GM18867 (cell line): ENCODE measurements around the gene JDP2.
"Not testable (repeated sequence)": the region's sequence is repeated elsewhere in the genome, so short reads cannot be mapped to it uniquely, and the experiment has no call there.

Experiments used
- ATAC-seq: cut with Tn5 transposase; IDR thresholded peaks from one replicate; pipeline ENCODE4 v1.9.1; 2021; ENCODE audit warnings: mild to moderate bottlenecking, moderate library complexity; ENCODE audit not compliant: unreplicated experiment

JDP2 gene, protein sequence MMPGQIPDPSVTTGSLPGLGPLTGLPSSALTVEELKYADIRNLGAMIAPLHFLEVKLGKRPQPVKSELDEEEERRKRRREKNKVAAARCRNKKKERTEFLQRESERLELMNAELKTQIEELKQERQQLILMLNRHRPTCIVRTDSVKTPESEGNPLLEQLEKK

DNA sequence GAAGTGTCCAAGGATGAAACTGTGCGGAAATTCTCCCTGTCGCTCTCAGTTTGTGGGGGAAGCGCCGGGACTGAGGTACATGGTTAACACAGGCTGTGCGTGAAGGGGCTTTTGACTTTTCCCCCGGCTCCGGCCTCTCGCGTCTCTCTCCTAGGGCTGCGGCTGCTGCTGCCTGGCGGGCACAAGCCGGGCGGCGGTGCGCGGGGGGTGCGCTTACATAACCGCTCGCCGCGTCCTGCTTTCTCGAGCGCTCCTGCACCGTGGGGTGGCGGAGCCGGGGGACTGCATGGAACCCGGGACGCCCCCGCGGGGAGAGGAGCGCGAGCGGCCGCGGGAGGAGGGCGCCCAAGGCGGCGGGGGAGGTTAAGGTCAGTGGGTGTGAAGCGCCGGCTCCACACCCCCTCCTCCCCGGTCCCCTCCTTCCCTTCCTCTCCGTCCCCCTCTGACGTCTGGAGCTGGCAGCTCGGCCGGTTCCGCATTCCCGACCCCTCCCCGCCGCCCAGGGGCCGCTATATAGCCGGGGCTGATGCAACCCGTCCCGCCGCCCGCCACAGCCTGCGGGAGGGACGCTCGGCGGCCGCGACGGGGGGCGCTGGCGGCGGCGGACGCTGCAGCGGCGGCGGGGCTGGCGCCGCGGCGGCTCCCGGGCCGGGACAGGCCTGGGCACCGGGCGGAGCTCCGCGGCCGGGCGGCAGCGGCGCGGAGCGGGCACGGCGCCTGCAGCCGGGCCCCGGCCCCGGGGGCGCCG, at the start of gene JDP2:
TSS of gene JDP2 (plus strand) at position 541 of the 748 bp plus-strand sequence. CDS start 9,899 bp downstream, outside the sequence.
- ATAC-seq, result peak; percentile 43

DNA sequence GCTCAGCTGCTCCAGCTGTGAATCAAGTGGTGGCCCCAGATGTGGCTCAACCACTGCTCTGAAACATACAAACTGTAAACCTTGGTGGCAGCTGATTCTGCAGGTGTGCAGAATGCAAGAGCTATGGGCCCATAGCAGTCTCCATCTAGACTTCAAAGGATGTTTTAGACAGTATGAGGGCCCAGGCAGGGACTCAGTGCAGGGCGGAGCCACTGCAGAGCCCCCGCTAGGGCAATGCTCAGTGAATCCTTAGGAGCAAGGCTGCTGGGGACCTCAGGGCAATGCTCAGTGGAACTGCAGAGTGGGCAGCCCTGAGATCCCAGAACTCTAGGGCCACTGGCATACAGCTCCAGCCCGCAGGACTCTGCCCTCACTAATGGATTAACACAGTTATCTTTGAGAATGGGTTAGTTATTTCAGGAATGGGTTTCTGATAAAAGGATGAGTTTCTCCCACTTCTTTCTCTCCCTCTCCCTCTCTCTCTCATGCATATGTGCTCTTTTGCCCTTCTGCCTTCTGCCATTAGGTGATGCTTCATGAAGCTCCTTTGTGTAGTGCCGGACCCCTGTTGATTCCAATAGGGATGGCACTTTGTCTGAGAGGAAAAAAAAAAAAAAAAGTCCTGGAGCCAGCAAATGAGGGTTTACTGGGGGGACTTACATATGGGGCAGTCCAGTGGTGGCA, 48.4 kb upstream of the JDP2 start:
- ATAC-seq, result no peak

DNA sequence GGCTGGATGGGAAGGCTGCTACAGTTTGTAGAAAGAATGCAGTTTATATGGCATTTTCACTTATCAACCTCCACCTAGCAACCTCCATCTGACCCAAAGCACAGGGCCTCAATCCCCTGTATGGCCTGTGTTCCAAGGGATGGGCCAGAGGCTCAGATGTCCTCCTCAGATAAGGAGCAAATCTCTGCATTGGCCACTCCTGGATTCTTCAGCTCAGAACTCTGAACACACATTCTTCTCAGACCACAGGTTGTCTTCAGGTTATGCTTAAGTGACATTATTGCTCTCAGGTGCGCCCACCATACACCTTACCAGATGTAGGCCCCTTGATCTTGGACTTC, 47.9 kb upstream of the JDP2 start:
- no peak for ATAC-seq

DNA sequence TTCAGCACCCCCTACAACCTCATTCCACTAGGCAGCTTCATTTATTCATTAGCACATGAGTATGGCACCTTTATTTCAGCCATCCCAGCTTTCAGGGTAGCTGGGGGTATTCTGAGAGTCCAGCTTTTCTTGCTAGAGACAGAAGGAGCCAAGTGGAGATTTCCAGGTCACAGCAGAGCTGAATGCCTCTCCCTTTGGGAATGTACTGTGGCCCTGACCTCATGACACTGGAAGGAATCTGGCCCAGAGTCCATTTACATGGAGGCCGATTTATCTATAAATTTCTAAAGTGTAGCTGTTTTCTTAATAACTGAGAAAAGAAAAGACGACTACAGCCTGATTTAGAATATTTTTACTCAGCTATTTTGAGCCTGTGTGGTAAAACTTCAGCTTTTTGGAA, 47.2 kb upstream of the JDP2 start:
- no peak for ATAC-seq

DNA sequence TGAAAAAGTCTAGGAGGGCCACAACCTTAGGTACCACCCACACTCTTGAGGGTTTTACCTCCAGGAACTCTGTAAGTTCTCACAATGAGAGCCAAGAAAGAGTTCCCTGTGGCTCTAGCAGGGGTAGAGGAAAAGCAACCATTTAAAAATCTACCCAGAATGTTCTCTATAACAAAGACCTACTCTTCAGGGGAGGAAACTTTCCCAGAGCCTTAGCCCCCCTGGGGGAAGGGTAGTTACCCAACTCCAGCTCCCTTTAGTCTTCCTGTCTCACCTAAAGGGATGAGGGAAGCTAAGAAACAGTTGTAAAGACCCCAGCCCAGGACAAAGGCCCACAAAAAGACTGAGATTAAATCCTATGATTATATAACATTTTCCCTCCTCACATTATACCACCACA, 46.2 kb upstream of the JDP2 start:
- ATAC-seq, result no peak

DNA sequence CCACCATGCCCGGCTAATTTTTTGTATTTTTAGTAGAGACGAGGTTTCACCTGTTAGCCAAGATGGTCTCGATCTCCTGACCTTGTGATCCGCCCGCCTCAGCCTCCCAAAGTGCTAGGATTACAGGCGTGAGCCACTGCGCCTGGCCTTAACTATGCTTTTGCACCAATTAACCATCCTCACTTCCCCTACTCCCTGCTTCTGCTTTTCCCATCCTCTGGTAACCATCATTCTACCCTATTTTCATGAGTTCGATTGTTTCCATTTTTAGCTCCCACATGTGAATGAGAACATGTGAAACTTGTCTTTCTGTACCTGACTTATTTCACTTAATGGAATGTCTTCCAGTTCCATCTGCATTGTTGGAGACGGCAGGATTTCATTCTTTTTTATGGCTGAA, 44.6 kb upstream of the JDP2 start:
- ATAC-seq, result not testable (repeated sequence)

DNA sequence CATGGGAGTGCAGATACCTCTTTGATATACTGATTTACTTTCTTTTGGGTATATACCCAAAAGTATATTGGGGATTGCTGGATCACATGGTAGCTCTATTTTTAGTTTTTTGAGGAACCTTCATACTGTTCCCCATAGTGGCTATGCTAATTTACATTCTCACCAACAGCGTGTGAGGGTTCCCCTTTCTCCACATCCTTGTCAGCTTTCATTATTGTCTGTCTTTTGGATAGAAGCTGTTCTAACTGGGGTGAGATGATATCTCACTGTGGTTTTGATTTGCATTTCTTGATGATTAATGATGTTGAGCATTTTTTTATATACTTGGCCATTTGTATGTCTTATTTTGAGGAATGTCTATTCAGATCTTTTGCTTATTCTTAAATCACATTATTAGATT, 44.1 kb upstream of the JDP2 start:
- no peak for ATAC-seq

DNA sequence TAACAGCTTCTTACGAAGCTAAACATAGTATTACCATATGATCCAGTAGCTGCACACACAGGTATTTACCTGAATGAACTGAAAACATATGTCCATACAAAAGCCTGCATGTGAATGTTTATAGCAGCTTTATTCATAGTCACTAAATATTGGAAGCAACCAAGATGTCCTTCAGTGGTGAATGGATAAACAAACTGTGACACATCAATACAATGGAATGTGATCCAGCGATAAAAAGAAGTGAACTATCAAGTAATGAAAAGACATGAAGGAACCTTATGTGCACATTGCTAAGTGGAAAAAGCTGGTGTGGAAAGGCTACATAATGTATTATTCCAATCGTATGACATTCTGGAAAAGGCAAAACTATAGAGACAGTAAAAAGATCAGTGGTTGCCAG, 38.1 kb upstream of the JDP2 start:
- ATAC-seq, result no peak

DNA sequence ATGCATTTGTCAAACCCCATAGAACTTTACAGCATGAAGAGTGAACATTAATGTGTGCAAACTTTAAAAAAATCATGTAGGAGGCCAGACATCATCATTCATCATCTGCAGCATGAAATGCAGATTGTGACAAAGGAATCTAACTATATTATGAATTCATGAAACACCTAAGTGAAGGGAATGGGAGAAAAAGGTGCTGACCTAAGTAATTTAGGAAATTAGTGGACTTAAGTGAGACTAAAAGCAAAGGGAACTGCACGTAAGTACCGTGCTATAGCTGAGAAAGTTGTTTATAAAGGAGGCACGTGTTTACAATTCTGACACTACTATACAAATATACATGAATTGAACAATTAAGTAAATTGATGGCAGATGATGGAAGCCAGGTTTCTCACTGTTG, 37.6 kb upstream of the JDP2 start:
- ATAC-seq, result no peak

DNA sequence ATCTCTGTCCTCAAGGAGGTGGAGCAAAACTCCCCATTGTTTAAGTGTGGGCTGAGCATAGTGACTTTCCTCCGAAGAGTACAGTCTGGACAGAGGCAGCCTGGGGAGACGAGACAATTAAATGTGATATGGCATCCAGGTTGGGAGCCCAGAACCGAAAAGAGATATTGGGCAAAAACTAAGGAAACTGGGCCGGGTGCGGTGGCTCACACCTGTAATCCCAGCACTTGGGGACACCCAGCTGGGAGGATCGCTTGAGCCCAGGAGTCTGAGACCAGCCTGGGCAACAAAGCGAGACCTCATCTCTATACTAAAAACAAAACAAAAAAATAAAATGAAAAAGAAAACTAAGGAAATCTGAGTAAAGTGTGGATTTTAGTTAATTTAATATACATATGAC, 35.9 kb upstream of the JDP2 start:
- no peak for ATAC-seq

DNA sequence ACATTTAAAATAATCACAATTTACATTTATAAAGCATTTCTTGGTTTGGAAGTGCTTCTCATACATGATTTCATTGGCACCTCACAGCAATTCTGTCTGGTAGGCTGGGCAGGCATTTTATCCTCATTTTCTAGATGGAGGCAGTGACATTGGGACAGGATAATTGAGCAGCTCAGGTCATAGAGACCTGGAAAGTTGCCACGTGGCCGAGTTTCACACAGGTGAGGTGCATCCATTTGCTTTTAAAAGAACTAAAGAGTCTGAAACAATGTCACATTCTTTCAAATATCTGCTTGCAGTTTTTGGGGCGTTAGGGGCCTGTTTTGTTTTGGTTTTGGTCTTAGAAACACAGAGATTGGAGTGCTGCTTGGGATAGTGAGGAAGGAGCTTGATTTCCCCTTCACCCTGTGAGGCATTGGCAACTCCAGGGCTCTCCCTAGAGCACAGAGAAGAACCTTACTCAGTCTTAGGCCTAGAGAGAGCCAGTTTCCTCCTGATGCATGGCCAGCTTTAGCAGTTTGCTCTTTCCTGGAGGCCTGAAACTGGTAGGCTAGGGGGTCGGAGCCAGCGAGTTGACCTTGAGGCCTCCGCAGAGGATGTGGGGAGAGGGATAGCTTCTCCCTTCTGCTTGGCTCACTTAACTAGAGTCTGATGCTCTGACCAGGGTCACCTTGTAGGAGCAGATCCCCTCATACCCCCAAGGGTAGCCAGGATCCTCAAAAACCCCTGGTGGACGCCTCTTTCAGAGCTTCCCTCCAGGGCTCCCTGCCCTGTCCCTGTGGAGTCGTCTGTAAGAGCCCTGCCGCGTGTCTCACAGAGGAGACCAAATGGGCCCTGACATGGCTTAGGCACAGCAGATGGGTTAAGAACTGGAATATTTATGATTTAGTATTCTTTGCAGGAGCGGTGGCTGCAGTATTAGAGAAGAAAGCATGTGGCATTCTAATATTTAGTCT, 34.9 kb upstream of the JDP2 start:
- ATAC-seq, result no peak

DNA sequence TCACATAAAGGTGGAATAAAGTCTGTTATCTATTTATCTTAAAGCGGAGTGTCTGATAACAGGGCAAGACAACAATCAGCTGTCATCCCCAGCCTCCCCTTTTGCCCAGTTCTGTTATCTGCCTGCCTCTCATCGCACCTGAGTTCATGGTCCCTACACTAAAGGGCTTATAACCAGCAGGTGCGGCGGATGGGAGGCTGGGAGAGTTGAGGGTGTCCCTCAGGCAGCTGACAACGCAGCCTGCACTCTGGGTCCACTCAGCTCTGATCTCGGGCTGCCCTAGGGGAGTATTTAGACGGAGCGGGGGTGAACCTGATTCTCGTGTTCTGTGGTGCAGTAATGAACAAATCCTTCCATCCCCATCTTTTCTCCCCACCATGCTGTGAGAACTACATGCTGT, 34.0 kb upstream of the JDP2 start:
- no peak for ATAC-seq

DNA sequence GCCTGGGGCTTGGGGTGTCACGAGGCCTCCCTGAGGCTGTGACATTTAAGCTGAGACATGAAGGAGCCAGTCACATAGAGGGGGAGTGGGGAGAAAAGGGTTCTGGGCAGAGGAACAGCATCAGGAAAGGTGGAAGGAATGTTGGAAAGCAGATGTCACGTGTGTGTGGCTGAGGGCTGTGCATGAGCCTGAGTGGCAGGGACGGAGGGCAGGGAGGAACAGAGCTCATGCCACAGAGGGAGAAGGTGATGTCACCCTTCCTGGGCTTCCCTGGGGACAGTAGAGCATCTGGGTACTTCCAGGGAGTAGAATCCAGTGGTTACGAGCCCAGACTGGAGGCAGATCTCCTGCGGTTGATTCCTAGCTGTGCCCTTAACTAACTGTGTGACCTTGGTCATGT, 32.0 kb upstream of the JDP2 start:
- ATAC-seq, result no peak

DNA sequence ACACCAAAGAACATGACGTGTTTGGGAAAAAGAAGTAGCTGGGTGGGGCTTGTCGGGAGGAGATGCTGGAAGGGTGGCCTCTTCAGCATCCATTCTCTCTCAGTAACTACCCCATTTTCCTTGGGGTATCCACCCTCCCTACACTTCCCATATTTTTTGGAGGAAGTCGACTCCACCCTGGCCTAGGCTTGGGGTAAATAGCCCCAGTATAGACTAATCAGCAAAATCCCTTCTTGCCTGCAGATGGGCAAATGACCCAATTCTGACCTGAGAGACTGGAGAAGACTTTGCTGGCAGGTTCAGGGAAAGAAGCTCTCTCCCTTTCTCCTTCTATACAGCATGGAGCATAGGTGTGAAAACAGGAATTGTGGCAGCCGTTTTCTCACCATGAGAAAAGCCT, 28.5 kb upstream of the JDP2 start:
- no peak for ATAC-seq

DNA sequence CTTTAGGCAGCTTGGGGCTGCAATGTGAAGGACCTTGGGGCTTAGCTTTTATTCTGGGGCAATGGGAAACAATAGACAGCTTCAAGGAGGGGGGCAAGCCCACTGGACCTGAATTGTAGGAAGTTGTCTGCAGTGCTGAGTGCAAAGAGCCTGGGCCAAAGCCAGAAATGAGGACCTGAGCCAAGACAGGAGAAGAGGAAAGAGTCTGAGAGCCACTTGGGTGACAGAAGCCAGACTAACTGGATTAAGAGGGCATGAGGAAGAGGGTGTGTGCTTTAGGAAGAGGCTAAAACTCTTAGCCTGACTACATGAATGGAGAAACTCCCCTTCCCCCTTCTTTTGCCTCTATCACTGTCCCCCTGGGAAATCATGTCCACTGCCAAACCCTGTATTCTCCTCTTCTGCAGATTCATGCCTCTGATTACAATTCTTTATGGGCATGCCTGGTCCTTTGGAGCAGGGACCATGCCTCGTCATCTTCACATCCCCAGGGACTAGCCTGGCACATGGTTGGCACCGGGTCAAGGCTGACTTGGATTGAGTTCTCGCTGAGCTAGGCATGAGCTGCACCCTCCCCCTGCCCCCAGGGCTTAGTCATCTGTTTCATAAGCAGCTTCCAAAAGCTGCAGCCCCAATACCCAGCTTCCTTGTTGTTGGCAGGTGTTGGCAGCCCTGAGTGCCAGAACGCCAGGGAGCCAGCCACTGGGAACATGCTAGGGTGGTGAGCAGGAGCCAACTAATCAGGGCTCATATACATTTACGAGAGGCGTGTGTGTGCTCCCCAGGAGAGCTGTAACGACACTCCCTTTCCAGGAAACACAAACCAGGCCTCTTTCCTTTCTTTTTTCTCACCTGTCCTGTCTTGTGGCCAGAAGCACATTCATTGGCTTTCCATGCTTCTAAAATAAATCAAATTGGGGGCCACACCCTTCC, 27.7 kb upstream of the JDP2 start:
- no peak for ATAC-seq

DNA sequence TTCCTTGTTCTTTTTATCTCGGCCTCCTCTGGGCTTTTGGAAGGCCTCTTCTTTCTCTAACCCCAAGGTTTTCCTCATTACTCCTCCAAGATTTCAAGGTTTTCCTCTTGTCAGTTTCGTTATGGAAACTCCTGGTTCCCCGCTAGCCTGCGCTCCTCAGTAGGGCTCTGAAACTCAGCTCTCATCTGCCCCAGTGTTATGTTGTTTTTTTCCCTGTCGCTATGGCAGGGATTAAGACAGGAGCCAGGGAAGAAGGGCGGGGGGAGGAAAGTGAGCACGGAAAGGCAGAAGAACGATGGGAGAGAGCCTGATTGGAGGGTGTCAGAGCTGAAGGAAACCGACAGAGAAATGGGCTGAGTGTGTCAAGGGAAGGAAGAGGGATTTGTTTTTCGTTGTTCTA, 26.5 kb upstream of the JDP2 start:
- no peak for ATAC-seq

DNA sequence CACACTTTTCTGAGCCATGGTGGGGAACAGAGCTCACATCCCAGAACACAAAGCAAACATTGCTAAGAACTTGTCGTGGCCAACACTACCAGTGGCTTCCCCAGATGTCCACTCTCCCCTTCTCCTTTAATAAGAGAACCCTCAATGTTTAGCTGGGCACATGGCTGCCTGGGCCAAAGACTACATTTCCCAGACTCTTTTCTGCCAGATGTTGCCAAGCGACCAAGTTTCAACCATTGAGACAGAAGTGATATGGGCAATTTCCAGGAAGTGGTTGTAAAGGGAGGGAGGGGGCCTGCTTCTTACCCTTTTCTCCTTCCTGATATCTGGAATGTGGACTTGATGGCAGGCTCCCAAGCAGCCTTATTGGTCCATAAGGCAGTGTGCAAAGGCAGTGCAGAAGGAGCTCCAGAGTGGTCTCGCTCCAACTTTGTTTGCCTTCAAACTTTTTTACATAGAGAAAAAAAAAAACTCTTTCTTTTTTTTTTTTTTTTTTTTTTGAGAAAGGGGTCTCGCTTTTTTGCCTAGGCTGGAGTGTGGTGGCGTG, 24.9 kb upstream of the JDP2 start:
- ATAC-seq, result no peak

DNA sequence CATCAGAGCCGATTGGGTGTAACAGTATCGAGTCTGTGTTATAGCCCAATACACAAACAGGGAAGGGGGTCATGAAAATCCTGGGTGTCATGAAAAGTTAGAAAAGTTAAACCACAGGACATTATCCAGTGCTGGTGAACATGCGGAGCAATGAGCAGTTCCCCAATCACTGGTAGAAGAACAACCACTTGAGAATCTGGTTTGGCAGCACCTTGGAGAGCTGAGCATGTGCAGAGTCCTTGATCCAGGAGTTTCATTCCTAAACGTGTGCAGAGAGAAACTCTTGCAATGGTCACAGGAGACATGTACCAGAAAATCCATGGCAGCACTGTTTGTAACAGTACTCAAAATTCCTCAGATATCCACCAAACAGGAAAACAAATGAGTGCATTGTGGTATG, 23.0 kb upstream of the JDP2 start:
- no peak for ATAC-seq

DNA sequence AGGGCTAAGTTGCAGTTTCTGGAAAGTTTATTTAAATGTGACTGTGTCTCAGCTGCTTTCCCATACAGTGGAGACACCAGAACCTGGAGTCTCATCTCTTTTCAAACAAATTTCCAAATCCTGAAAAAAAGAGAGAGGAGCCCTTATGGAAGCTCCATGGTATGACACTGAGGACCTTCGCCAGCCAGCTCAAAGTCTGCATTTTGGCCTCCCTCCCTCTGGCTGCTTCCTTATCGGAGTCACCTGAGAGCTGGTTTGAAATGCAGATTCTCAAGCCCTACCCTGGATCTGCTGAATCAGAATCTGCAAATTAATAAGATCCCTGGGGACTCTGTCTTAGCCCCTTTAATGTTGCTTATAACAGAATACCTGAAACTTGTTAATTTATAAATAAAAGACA, 21.7 kb upstream of the JDP2 start:
- no peak for ATAC-seq

DNA sequence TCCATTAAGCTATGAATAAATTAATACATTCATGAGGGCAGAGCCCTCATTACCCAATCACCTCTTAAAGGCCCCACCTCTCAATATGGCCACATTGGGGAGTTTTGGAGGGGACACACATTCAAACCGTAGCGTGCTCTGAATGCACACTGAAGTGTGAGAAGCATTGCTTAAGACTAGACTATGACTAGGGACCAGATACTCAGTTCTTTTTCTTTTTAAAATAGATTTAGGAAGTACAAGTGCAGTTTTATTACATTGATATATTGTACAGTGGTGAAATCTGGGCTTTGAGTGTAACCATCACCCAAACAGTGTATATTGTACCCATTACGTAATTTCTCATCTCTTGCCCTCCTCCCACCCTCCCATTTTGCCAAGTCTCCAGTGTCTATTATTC, 21.0 kb upstream of the JDP2 start:
- ATAC-seq, result no peak
